HEK293 (cell line): ENCODE data around the gene MLLT3.
A peak's percentile ranks its signal among the peaks of the same experiment; 100 is the strongest.

Experiments
- CTCF ChIA-PET: fragments of 350-600 bp; formaldehyde crosslinking; extraction: SDS; loops from one replicate; lab custom pipeline; 2021; ENCODE audit warnings: antibody characterized with exemption; lab: Yijun Ruan, JAX
- POLR2A ChIA-PET: fragments of 300-600 bp; formaldehyde crosslinking; extraction: SDS; loops from one replicate; lab custom pipeline; 2020; ENCODE audit warnings: antibody characterized with exemption, inconsistent platforms; lab: Yijun Ruan, JAX
- H3K27ac ChIP-seq: fragments of 200-500 bp; sonication (Bioruptor generic); 2 replicates; pipeline ENCODE4 v1.5.1; 2014; ENCODE audit warnings: low read depth, low read length, control low read depth, inconsistent platforms; ENCODE audit errors: extremely low read depth
- H3K36me3 ChIP-seq, 2 experiments: fragments of 200-500 bp in 1 of 2; sonication (Bioruptor generic) in 1 of 2; 1 replicate in 1 of 2; 2 replicates in 1 of 2; pipeline ENCODE4 v1.5.1; 2014 to 2017; ENCODE audit warnings: inconsistent platforms in 2 of 2, low read length in 2 of 2; ENCODE audit not compliant: control insufficient read depth in 2 of 2, insufficient read depth in 1 of 2
- H3K4me1 ChIP-seq: fragments of 200-500 bp; sonication (Bioruptor generic); 2 replicates; pipeline ENCODE4 v1.5.1; 2014; ENCODE audit warnings: mild to moderate bottlenecking, low read length, inconsistent platforms; ENCODE audit not compliant: control insufficient read depth, insufficient read depth
- H3K4me3 ChIP-seq: 2 replicates; pipeline ENCODE4 v1.5.1; 2011; ENCODE audit warnings: low read depth, mild to moderate bottlenecking, control low read depth, low read length, moderate library complexity
- H3K9me3 ChIP-seq: fragments of 200-500 bp; sonication (Bioruptor generic); 2 replicates; pipeline ENCODE4 v1.5.1; 2014; ENCODE audit warnings: low read depth, low read length, inconsistent platforms; ENCODE audit not compliant: control insufficient read depth, insufficient read depth
- BCL11B ChIP-seq: fragments of 450-650 bp; formaldehyde crosslinking; IDR thresholded peaks from 2 replicates; pipeline ENCODE4 v1.5.1; 2016; ENCODE audit warnings: low read depth, missing biosample characterization, missing genetic modification characterization
- KLF1 ChIP-seq: fragments of 450-650 bp; formaldehyde crosslinking; IDR thresholded peaks from 2 replicates; pipeline ENCODE4 v1.5.1; 2016; ENCODE audit warnings: missing biosample characterization, missing genetic modification characterization
- KLF17 ChIP-seq: fragments of 450-650 bp; formaldehyde crosslinking; IDR thresholded peaks from 2 replicates; pipeline ENCODE4 v1.5.1; 2016; ENCODE audit warnings: missing biosample characterization, missing genetic modification characterization
- KLF8 ChIP-seq: fragments of 450-650 bp; formaldehyde crosslinking; IDR thresholded peaks from 2 replicates; pipeline ENCODE4 v1.5.1; 2016; ENCODE audit warnings: missing biosample characterization, missing genetic modification characterization
- MYNN ChIP-seq: fragments of 450-650 bp; formaldehyde crosslinking; IDR thresholded peaks from 2 replicates; pipeline ENCODE4 v1.5.1; 2016; ENCODE audit warnings: missing biosample characterization, missing genetic modification characterization, borderline replicate concordance
- MZF1 ChIP-seq: fragments of 450-650 bp; formaldehyde crosslinking; IDR thresholded peaks from 2 replicates; pipeline ENCODE4 v1.5.1; 2017; ENCODE audit warnings: missing biosample characterization, missing genetic modification characterization, borderline replicate concordance
- PRDM6 ChIP-seq: fragments of 450-650 bp; formaldehyde crosslinking; IDR thresholded peaks from 2 replicates; pipeline ENCODE4 v1.5.1; 2017; ENCODE audit warnings: missing biosample characterization, missing genetic modification characterization
- WT1 ChIP-seq: fragments of 450-650 bp; formaldehyde crosslinking; IDR thresholded peaks from 2 replicates; pipeline ENCODE4 v1.5.1; 2016; ENCODE audit warnings: missing biosample characterization, missing genetic modification characterization
- ZBTB7A ChIP-seq: fragments of 450-650 bp; formaldehyde crosslinking; IDR thresholded peaks from 2 replicates; pipeline ENCODE4 v1.5.1; 2016; ENCODE audit warnings: low read depth, missing biosample characterization, missing genetic modification characterization
- ZFP37 ChIP-seq: fragments of 450-650 bp; formaldehyde crosslinking; IDR thresholded peaks from 2 replicates; pipeline ENCODE4 v1.5.1; 2016; ENCODE audit warnings: missing biosample characterization, missing genetic modification characterization
- ZFP69B ChIP-seq: fragments of 450-650 bp; formaldehyde crosslinking; IDR thresholded peaks from 2 replicates; pipeline ENCODE4 v1.5.1; 2016; ENCODE audit warnings: missing biosample characterization, missing genetic modification characterization
- ZNF174 ChIP-seq: fragments of 450-650 bp; formaldehyde crosslinking; IDR thresholded peaks from 2 replicates; pipeline ENCODE4 v1.5.0; 2017; ENCODE audit warnings: missing biosample characterization, mild to moderate bottlenecking, missing genetic modification characterization
- ZNF362 ChIP-seq: fragments of 450-650 bp; formaldehyde crosslinking; IDR thresholded peaks from 2 replicates; pipeline ENCODE4 v1.5.1; 2016; ENCODE audit warnings: missing biosample characterization, missing genetic modification characterization
- ZNF394 ChIP-seq: fragments of 450-650 bp; formaldehyde crosslinking; IDR thresholded peaks from 2 replicates; pipeline ENCODE4 v1.5.1; 2016; ENCODE audit warnings: missing biosample characterization, missing genetic modification characterization, mild to moderate bottlenecking, moderate library complexity, borderline replicate concordance
- ZNF473 ChIP-seq: fragments of 450-650 bp; formaldehyde crosslinking; IDR thresholded peaks from 2 replicates; pipeline ENCODE4 v1.5.1; 2017; ENCODE audit warnings: missing biosample characterization, missing genetic modification characterization
- ZNF544 ChIP-seq: fragments of 450-650 bp; formaldehyde crosslinking; IDR thresholded peaks from 2 replicates; pipeline ENCODE4 v1.5.0; 2017; ENCODE audit warnings: missing biosample characterization, missing genetic modification characterization
- ZNF561 ChIP-seq: fragments of 450-650 bp; IDR thresholded peaks from 2 replicates; pipeline ENCODE4 v1.5.1; 2018; ENCODE audit warnings: missing biosample characterization, missing genetic modification characterization, borderline replicate concordance
- ZNF600 ChIP-seq: fragments of 450-650 bp; formaldehyde crosslinking; IDR thresholded peaks from 2 replicates; pipeline ENCODE4 v1.5.1; 2016; ENCODE audit warnings: missing biosample characterization, missing genetic modification characterization
- ZNF623 ChIP-seq: fragments of 450-650 bp; formaldehyde crosslinking; IDR thresholded peaks from 2 replicates; pipeline ENCODE4 v1.5.1; 2016; ENCODE audit warnings: missing biosample characterization, missing genetic modification characterization
- ZNF626 ChIP-seq: fragments of 450-650 bp; sonication (Bioruptor Pico); formaldehyde crosslinking; IDR thresholded peaks from 2 replicates; pipeline ENCODE4 v1.5.1; 2018; ENCODE audit warnings: missing biosample characterization, missing genetic modification characterization, inconsistent platforms
- ZNF677 ChIP-seq: fragments of 450-650 bp; IDR thresholded peaks from 2 replicates; pipeline ENCODE4 v1.5.0; 2018; ENCODE audit warnings: missing biosample characterization, mild to moderate bottlenecking, missing genetic modification characterization, moderate library complexity
- ZNF792 ChIP-seq: fragments of 450-650 bp; formaldehyde crosslinking; IDR thresholded peaks from 2 replicates; pipeline ENCODE4 v1.5.1; 2016; ENCODE audit warnings: missing biosample characterization, missing genetic modification characterization
- ZNF843 ChIP-seq: fragments of 450-650 bp; formaldehyde crosslinking; IDR thresholded peaks from 2 replicates; pipeline ENCODE4 v1.5.1; 2016; ENCODE audit warnings: missing biosample characterization, missing genetic modification characterization

The MLLT3 gene

GRCh38 chr9:20611691-20612287, 10.5 kb downstream of the MLLT3 start (continued):
- TF ChIP-seq MZF1 (tag by site-specific recombination) (no peak), ZFP69B (tag by site-specific recombination) (no peak), MYNN (tag by site-specific recombination) (no peak), ZNF561 (no peak), ZNF626 (no peak), ZNF843 (peak; percentile 56; the same call in 1 of the 2 replicates), ZNF394 (no peak), ZNF473 (tag by site-specific recombination) (no peak), ZNF677 (tag by site-specific recombination) (no peak), KLF1 (no peak), ZNF623 (no peak), ZBTB7A (tag by site-specific recombination) (no peak), ZNF792 (no peak)

DNA sequence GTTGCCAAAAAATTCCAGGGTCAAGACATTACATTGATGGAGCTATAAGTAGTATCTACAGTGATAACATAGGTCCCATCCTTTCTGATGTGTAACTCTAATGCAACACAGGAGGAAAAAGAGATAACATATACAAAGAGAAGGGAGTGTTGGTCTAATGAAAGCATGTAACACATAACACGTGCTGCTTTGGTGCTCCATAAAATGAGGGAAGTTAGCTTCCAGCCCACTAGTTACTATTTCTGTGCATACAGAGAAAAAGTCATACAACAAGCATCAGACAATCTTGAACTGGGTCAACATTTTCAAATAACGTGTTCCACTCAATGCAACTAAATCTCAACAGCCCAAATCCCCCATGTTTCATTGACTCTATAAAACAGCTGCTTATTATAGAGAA, 11.7 kb downstream of the MLLT3 start:
- H3K4me3 ChIP-seq = no peak overlapping the region
- H3K27ac ChIP-seq = no peak overlapping the region
- peaks cover 43% of the 10 kb centered on the region for H3K4me1 ChIP-seq
- POLR2A ChIA-PET = interaction anchor here (1.2 to 1.9 kb wide), 2 partner anchors 12 to 73 kb away, joined by 4 to 10 read pairs; partner anchors contain the start of genes FOCAD and MLLT3
- H3K36me3 ChIP-seq = no peaks in the 10 kb centered on the region; a peak in 1 of 3 replicates
- TF ChIP-seq ZNF600 (tag by site-specific recombination) (peak; percentile 45; the same call in 1 of the 2 replicates), KLF8 (tag by site-specific recombination) (no peak), ZNF174 (tag by site-specific recombination) (no peak), WT1 (tag by site-specific recombination) (peak; percentile 40; the same call in 1 of the 2 replicates)
- CTCF ChIA-PET = interaction anchor here (0.5 to 2.7 kb wide), 12 partner anchors 10 to 1497 kb away, joined by 3 to 9 read pairs (median 4); no protein-coding TSS in a partner anchor
- no peaks in the 10 kb centered on the region for H3K9me3 ChIP-seq

DNA sequence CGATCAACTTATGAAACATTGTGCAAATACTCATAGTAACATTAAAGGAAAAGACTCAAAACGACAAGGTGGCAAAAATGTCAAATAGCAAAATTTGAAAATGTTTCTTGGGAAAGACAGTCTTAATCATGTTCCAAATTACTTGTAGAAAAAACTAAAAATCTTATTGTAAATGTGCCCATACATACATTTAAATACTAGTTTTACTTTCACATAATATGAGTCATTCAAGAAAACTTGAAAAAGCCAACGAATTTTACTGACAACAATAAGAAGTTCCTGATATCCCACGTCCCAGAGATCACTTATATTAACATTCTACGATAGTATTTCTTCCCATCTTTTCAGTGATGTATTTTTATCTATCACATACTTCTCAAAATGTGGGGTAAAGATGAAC, 13.7 kb downstream of the MLLT3 start:
- no peak for TF ChIP-seq KLF17 (tag by site-specific recombination)
- no peak for TF ChIP-seq BCL11B (tag by site-specific recombination)
- no peak for TF ChIP-seq ZFP37 (tag by site-specific recombination)
- no peak for TF ChIP-seq ZNF544 (tag by site-specific recombination)
- no peak for TF ChIP-seq ZNF362 (tag by site-specific recombination)
- peak; percentile 76 for TF ChIP-seq PRDM6
- TF ChIP-seq ZNF843 = no peak
- no peak for TF ChIP-seq ZNF677 (tag by site-specific recombination)
- Histone ChIP-seq H3K9me3 (no peaks in the 10 kb centered on the region), H3K4me1 (peaks cover 58% of the 10 kb centered on the region), H3K4me3 (no peak overlapping the region), H3K27ac (no peak overlapping the region), H3K36me3 (no peaks in the 10 kb centered on the region)
- CTCF ChIA-PET = interaction anchor here (0.7 to 2.7 kb wide), 6 partner anchors 11 to 216 kb away, joined by 3 to 9 read pairs (median 3); partner anchors contain the start of gene MLLT3
- POLR2A ChIA-PET = no interaction called here
